Esophagus squamous epithelium (tissue), 4 donors: ENCODE results near the gene S100A6.

ENCODE experiments used
- POLR2A ChIP-seq, 4 donors: fragments of 450-650 bp; IDR thresholded peaks; one replicate each; pipeline ENCODE4 v1.6.1; 2017; ENCODE audit warnings: antibody characterized with exemption in 4 of 4, mild to moderate bottlenecking in 4 of 4, moderate library complexity in 3 of 4
- TF ChIP-seq, protein P1 (sequence below), 6 experiments: fragments of 450-650 bp in 4 of 6; fragments of 200-600 bp in 2 of 6; sonication (generic) in 2 of 6; IDR thresholded peaks; one replicate each; pipeline ENCODE4 v1.5.1; 2016 to 2019; ENCODE audit warnings: antibody characterized with exemption in 6 of 6, mild to moderate bottlenecking in 4 of 6, moderate library complexity in 4 of 6

DNA sequence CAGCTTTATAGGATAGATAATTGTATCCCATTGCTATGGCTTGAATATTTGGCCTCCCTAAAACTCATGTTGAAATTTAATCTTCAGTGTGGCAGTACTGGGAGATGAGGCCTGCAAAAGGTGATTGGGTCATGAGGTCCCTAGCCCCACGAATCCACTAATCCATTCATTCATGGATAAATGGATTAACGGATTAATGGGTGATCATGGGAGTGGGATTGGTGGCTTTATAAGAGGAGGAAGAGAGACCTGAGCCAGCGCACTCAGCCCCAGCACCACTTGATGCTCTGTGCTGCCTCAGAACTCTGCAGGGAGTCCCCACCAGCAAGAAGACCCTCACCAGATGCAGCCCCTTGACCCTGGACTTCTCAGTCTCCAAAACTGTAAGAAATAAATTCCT lies 32.0 kb downstream of the S100A6 start:
- TF ChIP-seq, protein P1, sequence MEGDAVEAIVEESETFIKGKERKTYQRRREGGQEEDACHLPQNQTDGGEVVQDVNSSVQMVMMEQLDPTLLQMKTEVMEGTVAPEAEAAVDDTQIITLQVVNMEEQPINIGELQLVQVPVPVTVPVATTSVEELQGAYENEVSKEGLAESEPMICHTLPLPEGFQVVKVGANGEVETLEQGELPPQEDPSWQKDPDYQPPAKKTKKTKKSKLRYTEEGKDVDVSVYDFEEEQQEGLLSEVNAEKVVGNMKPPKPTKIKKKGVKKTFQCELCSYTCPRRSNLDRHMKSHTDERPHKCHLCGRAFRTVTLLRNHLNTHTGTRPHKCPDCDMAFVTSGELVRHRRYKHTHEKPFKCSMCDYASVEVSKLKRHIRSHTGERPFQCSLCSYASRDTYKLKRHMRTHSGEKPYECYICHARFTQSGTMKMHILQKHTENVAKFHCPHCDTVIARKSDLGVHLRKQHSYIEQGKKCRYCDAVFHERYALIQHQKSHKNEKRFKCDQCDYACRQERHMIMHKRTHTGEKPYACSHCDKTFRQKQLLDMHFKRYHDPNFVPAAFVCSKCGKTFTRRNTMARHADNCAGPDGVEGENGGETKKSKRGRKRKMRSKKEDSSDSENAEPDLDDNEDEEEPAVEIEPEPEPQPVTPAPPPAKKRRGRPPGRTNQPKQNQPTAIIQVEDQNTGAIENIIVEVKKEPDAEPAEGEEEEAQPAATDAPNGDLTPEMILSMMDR (IDR thresholded peaks at IDR 0.05), result no peak
- TF ChIP-seq POLR2A (IDR thresholded peaks at IDR 0.05), result no peak
